HG03460 (cell line): Measurements from ENCODE around the gene ADAM10.

ENCODE experiments used
- ATAC-seq: cut with Tn5 transposase; IDR thresholded peaks from one replicate; pipeline ENCODE4 v1.9.1; 2021; ENCODE audit not compliant: unreplicated experiment

Gene ADAM10

DNA sequence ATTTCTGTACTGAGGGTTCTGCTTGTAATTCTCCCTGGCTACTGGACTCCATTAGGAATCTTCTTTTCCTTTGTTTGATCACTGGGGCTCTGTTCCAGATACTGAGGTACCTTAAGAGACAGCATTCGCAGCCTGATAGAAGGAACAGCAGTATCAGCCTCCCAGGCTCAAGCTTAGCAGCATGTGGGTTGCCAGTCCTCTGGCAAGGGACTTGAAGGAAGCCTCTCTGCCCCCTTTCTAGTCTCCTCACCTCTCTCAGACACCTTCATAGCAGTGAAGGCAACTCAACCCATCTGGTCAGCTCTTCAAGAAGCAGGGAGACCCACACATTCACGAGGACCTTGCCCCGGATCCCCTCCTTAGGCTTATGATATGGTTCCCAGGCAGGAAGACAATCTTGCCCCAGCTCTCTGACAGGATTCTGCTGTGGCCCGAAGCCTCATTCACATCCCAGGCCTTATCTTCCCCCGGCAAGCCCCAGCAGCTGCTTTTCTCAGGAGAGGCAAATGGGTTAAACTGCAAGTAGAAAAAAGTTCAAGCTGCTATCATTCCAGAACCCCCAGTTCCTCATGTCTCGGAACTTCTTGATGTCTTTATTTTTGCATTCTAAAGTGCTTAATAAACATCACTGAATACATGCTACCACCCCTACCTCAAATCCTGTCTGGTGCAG is 164.6 kb downstream of the ADAM10 start:
- ATAC-seq: no peak

DNA sequence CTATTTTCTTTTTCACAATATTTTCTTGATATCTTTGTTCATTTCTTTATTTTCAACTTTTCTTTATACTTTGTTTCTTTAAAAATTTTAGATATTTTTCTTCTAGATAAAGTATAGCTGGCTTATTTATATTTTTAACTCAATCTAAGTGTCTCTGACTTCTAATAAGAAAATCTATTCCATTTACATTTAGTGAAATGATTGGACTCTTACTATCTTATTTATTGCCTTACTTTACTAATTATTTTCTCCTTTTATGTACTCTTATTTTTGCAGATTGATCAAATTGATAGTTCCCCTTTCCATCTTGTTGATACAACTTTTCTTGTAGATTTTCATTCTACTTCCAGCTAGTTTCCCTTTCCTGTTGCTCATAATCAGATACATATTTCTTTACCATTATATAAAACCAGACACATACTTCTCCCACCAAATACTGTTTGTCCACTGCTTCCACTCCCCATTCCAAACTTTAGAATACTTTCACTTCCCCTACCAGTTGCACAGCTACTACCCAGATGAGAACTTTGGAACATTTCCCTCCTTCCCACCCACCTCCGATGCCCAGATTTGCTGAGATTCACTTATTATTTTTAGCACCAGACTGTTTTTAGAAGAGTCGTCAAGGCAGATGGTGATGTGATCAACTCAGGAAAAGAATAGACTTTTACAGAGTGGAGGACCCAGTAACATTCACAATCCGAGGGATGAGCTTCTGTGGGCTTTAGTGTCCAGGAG is 166.2 kb downstream of the ADAM10 start:
- ATAC-seq: no peak

DNA sequence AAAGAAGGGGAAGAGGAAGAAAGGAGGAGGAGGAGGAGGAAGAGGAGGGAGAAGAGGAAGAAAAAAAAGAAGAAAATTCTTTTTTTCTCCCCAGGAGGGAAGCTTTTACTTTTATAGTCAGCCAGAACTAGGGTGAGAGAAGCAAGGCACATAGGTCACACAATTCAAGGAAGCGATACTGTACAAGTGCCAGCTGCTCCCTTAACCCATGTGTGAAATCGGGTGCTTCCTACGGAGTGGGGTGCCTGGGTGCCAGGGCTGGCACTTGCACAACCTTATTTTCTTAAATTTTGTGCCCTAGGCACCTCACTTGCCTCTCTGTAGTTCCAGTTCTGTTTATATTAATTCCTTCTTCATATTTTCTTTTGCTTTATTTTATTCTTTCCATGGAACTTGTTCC is 167.3 kb downstream of the ADAM10 start:
- no peak for ATAC-seq

DNA sequence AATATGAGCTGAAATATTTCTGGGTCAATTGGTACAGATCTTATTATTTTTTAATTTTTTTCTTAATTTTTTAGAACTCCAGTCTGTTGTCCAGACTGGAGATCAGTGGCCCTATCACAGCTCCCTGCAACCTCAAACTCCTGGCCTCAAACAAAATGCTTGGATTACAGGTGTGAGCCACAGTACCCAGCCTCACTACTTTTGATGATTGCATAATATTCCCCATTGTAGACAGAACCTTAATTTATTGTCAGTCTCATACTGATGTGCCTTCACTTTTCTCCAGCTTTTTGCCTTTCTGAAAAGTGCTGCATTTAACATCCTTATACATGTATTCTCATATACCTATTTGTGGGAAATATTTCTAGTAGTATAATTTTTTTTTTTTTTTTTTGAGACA is 172.8 kb downstream of the ADAM10 start:
- ATAC-seq: no peak

- ATAC-seq: no peak
Observed at GRCh38 chr15:58575045-58575786, 174.3 kb downstream of the ADAM10 start.

- ATAC-seq: no peak
Observed at GRCh38 chr15:58574631-58575030, 174.9 kb downstream of the ADAM10 start.

- ATAC-seq: no peak
Observed at GRCh38 chr15:58573270-58573669, 176.2 kb downstream of the ADAM10 start.

DNA sequence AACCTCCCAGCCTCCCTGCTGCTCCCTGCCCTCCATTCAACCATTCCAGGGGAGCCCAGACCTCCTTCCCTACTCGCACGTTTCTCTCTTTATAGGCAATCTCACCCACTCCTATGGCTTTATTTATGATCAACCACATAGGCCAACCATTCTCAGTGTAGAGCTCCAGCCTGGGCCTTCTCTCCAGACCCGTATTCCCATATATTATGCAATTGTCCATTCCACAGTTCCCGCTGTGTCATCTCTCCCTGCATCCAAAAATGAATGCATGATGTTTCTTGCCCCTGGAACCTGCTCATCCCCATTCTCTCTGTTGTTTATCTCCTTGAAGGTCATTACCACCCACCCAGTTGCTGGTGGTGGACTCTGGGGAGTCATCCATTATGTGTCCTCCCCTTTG is 177.0 kb downstream of the ADAM10 start:
- no peak for ATAC-seq

- no peak for ATAC-seq
Observed at GRCh38 chr15:58571491-58571890, 178.0 kb downstream of the ADAM10 start.

GRCh38 chr15:58569455-58569854 is 180.1 kb downstream of the ADAM10 start:
- ATAC-seq: no peak

- ATAC-seq: no peak
Observed at GRCh38 chr15:58568157-58568571, 181.3 kb downstream of the ADAM10 start.

DNA sequence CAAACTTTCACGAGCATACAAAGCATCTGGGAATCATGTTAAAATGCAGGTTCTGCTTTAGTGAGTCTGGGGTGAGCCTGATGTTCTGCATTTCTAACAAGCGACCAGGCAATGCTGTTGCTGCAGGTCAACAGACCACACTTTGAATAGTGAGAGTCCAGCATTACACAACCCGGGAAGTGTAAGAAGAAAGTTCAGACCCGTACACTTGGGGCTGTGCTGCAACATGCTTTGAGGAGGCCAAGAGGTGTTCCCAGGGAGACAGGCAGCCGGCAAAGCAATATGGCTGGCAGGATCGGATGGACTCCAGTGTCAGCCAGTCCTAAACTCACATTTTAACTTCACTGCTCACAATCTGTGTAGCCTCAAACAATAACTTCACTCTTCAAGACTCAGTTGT is 183.5 kb downstream of the ADAM10 start:
- no peak for ATAC-seq

- no peak for ATAC-seq
Observed at GRCh38 chr15:58565619-58566018, 183.9 kb downstream of the ADAM10 start.

DNA sequence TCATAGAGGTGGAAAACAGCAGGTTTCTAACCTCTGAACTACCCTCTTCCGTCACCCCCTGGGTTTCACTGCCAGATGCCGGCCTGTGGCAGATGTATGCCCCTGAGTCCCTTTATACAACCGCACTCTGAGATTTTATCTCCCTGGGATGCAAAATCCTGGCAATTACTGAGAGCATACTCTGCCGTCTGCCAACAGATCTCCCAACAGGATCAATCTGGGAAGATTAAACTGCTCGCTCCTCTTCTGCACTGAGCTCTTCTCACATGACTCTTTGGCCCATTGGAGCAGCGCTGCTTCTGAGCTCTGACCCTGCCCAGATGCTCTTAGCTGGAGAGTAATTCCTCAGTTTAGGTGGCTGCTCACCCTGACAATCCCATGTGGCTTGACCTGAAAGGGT is 184.5 kb downstream of the ADAM10 start:
- no peak for ATAC-seq

DNA sequence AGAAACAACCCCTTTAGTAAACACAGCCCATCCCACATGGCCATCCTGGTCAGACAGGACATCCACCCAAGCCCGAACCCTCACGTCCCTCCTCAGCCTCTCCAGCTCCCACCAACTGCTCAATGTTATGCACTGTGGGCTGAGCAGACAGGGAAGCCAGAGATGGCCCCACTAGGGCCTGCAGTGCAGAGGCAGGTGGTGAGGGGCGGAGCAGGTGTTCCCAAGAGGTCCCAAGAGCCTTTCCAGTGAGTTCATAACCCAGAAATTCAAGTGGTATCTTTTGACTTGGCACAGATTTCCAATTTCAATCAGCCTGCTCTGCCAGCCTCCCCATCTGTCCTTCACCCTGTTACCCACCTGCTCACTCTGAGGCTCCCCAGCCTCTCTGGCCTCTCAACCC is 187.4 kb downstream of the ADAM10 start:
- ATAC-seq: no peak

DNA sequence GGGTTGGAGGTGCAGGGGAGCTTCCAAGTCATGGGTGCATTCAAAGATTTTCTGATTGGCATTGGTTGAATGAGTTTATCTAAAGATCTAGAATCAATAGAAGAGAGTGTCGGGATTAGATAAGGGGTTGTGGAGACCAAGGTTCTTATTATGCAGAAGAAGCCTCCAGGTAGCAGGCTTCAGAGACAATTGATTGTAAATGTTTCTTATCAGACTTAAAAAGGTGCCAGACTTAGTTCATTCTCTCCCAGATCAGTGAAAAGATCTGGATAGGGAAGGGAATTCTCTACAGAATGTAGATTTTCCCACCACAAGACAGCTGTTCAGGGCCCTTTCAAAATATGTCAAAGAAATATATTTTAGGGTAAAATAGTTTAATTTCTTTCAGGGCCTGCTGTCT is 188.2 kb downstream of the ADAM10 start:
- ATAC-seq: no peak

DNA sequence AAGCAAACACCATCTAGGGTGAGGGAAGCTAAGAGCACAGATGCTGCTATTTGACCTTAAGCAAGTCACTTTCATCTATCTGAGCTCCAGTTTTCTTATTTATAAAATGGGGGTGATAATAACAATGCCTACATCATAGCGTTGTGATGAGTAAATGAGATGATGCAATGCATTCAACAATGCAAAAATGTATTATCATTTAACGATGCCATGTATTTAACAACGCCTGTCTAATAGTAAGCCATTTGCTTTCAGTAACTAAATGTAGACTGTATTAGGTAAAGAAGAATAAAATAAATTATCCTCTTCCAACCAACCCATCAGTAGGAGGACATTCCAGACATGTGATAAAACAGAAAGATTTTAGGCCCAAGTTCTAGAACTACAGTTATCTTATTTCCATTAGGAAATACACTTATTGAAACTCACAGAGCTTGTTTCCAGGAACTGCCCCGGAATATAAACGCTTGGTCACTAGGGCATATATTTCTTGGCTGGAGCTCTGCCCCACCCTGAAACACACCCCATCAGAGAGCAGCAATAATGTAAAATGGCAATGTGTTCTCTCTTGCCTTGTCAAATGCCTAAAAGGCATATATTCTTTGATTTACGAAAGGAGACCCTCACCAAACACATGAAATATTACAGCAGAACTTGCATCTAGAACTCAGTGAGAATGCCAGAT is 189.5 kb downstream of the ADAM10 start:
- no peak for ATAC-seq

DNA sequence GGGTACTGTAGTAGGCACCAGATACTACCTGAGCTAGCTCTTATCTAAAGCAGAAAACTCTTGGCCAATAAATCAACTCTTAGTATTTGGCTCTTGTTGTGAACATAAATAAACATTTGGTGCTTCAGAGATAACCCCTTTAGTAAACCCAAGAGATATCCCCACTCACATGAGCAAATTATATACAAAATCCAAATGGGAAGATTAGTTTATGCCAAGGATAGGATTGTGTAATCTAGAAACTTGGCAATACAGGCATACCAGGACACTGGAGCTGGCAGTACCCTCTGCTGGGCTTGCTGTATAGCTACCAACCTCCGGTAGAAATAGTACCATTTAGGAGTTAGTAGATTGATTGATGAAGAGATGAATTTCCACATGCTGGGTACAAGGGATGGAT is 190.7 kb downstream of the ADAM10 start:
- no peak for ATAC-seq

- no peak for ATAC-seq
Observed at GRCh38 chr15:58556541-58556940, 193.0 kb downstream of the ADAM10 start.

- no peak for ATAC-seq
Observed at GRCh38 chr15:58556028-58556361, 193.5 kb downstream of the ADAM10 start.

GRCh38 chr15:58555162-58556027 is 194.1 kb downstream of the ADAM10 start:
- ATAC-seq: no peak
